Stimulated activated CD4-positive, alpha-beta T cell treated with anti-CD3 and anti-CD28 coated beads, Interleukin-2, amount 100 ng/mL, for 48 hours (primary cell): ENCODE data around the gene PIGK.
"Not testable (repeated sequence)": the region's sequence is repeated elsewhere in the genome, so short reads cannot be mapped to it uniquely, and the experiment has no call there.

Experiments used
- DNase-seq, 2 donors: peaks; one replicate each; pipeline ENCODE4 v3.0.0-alpha.2; 2020

The PIGK gene

DNA sequence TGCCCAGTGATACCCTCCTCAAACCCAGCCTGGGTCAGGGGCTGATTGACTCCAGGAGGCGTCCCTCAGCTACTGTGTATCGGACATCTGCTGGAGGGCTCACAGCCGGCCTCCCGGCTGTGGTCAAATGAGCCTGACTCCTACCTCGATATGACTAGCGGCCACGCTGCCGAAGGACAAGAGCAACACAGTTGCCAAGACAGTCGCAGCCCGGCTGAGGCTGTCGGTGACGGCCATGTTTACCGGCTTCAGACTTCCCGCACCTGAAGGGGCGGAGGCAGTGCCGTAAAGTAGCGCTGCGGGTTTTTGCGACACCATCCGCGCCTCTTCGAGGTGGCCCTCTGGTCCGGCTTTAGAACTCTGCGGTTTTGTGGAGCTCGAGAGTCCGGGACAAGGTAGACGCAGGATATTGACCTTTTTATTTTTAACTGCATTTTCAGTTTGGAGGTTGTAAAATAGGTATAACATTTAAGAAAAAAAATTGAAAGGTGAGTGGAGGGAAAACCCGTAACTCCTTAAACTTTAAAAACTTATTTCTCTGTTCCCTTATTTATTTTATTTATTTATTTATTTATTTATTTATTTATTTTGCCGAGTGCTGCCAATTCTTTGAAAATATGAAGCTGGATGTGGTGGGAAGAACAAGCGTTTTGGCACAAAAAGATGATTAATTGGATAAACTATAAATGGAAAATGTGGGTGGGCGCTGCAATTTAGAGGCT is at the start of gene PIGK:
PIGK (minus strand) TSS at position 265 of the 722 bp plus-strand sequence; CDS start at position 237, 28 bp downstream.
- peak; percentile 84 for DNase-seq

DNA sequence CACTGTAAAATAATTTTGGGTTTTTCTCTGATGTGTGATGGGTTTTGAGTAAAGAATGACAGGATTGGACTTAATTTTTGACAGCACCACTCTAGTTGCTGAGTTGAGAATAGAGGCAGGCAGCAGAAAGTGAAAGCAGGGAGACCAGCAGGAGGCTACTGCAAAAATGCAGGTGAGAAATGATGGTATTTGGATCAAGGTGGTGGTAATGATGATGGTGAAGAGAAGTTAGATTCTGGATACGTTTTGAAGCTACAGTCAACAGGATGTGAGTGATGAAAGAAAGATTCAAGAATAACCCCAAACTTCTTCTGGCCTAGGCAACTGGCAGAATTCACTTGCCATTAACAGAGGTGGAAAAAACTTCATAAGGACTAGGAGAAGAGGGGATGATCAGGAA is 47.8 kb upstream of the PIGK start:
- DNase-seq: no peak

DNA sequence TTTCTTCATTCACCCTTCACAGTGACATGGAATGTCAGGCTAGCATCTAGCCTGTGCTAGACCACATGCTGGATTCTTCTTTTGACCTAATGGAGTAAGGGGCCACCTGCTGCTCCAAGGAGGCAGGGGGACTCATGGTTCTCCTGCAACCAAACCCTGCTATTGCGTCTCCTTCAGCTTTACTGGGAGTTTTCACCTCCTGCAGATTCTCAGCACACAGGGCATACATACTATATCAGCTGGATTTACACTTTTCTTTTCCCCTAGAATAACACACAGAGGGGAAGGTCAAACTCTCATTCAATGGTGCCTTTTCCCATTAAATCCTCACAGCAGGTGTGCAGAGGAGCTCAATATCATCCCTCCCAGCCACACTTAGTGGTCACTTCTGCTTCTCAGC is 46.0 kb upstream of the PIGK start:
- DNase-seq: no peak

DNA sequence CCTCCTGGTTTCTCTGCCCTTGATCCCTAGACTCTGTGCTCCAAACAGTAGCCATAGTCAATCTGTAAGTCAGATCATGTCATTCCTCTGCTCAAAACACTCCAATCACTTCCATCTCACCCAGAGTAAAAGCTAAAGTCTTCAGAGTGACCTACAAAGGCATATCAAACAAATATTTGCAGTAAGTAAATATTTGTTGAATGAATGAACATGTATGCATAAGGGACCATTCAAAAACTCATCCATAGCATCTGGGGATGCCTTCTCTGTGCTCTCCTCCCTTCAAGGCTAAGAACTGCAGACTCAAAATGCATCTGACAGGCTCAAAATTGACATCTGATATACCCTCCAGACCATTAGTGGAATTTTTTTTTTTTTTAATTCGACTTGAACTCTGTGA is 44.5 kb upstream of the PIGK start:
- DNase-seq: no peak

DNA sequence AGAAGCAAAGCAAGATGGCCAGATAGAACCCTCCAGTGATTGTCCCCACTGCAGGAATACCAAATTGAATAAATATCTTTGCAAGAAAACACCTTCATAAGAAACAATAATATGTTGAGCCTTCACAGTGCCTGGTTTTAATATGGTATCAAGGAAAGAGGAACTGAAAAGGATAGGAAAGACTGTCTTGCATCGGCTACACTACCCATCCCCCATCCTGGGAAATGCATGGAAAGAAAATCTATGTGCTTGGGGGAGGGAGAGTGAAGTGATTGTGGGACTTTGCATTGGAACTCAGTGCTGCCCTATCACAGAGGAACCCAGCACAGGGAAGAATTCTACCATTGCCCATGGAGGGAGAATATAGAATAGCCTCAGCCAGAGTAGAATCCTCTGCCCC is 34.0 kb upstream of the PIGK start:
- no peak for DNase-seq

DNA sequence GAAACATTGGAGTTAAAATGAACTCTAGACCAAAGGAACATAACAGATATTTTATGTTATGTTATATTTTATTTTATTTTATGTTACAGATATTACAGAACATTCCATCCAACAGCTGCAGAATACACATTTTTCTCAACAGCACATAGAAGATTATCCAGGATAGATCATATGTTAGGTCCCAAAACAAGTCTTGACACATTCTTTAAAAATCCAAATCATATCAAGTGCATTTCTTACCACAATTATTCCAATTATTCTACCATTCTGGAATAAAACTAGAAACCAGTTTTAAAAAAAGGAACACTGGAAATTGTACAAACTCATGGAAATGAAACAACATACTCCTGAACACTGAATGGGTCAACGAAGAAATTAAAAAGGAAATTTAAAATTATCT is 30.9 kb upstream of the PIGK start:
- no peak for DNase-seq

DNA sequence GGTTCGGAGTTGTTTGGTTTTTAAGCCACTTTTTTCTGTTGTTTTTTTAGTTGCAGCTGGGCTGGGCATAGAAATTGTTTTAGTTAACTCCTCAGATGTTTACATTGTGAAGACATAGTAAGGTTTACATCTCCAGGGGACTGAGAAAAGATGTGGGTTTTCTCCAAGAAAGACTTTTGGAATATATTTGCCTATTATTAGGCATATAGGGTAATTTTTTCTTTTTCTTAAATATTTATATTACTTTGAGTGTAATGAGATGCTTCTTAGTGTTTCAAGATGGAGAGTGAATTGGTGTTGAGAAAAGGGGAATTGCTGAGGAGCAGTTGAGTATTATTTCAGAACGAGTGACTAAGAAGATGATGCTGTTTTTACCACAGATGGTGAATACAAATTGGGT is 26.6 kb upstream of the PIGK start:
- DNase-seq: no peak

DNA sequence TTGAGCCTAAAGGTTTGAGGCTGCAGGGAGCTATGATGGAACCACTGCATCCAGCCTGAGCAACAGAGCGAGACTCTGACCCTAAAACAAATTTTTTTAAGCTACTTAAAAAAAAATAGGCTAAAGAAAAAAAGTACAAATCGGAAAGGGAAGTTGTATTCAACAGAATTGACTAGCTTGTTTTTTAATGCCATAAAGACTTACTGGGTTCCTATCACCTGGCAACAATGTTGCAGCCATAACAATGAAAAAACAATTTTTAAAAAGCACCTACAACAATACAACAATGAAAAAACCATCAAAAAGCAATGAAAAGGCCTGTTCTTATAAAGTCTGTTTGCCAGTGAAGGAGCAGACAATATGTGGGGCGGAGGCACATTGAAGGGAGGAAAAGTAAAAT is 20.1 kb upstream of the PIGK start:
- DNase-seq: no peak

DNA sequence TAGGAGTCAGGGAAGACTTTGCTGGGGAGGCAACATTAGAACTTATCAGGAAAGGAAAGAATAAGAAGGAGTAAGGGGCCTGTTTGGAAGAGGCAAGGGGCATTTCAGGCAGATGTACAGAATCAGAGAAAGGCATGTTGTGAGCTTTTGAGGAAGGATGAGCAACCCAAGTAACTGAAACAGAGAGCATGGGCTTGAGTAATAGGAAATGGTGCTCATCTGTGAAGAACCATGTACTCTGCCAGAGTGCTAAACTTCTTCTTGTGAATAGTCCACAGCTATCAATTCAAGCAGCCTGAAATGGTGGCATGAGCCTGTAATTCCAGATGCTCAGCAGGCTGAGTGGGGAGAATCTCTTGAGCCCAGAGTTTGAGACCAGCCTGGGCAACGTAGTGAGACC is 19.2 kb upstream of the PIGK start:
- no peak for DNase-seq

DNA sequence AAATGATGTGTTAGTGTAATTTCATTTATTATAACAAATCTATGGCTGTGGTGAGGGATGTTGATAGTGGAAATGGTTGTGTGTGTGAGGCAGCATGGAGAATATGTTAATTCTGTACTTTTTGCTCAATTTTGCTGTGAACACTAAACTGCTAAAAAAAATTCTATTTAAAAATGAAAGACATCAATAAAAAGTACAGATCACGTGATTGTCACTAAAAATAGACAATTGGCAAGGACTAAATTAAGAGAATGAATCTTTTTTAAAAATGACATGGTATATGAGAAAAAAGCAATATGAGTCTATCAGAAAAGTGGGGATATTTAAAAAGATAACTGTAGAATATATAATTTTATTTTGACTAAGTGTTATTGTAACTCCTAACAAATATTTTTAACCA is 15.7 kb upstream of the PIGK start:
- DNase-seq: no peak

DNA sequence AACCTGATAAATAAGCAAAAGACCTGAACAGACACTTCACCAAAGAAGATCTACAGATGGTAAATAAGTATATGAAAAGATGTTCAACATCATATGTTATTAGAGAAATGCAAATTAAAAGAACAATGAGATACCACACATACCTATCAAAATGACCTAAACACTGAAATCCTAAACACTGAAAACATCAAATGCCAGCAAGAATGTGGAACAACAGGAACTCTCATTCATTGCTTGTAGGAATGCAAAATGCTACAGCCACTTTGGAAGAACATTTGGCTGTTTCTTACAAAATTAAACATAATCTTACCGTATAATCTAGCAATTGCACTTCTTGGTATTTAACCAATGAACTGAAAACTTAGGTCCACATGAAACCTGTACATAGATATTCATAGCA is 14.9 kb upstream of the PIGK start:
- DNase-seq: no peak

DNA sequence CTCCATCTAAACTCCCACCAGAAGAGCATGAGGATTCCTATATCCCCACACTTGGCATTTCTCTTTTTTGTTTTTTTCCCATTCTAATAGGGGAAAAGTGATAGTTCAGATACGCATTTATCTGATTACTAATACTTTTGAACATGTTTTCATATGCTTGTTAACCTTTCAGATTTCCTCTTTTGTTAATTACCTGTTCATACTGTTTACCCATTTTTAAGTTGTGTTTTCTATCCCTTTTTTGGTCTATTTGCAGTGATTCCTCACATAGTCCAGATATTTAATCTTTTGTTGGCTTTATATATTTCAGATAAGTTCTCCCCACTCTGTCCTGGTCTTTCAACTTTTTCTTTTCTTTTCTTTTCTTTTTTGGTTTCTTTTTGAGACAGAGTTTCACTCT is 13.6 kb upstream of the PIGK start:
- DNase-seq: no peak

DNA sequence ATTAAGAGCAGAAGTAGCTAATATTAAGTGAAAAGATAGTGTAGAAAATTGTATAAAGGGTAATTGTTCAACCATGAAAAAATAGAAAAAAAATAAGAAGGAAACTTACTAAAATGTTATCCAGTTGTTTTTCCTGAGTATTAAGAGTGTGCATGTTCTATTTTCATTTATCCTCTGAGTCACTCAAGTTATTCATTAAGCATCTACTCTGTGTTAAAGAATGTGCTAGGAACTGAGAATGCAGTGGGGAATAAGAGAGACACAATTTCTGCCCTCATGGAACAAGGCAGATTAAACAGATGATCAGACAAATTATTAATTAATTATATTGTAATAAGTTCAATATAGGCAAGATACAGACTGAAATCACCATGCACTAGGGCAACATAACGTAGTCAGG is 10.8 kb upstream of the PIGK start:
- no peak for DNase-seq

DNA sequence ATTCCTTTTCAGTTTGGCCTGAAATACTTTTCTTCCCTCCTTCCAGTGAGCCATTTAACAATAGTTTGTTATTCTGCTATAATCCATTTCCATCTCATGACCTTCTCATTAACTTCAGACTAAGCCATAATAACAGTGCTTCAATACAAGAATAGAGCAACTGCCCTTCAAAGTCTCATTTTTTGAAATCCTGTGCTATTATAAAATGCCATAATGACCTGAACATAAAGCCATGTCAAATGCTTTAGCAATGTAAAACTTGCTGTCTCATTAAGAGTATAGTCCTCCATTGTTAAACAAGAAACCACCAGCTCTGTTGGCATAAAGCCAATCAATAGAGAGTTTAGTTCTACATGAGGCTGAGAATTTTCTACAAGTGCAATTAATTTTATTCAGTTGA is 9.6 kb upstream of the PIGK start:
- no peak for DNase-seq

DNA sequence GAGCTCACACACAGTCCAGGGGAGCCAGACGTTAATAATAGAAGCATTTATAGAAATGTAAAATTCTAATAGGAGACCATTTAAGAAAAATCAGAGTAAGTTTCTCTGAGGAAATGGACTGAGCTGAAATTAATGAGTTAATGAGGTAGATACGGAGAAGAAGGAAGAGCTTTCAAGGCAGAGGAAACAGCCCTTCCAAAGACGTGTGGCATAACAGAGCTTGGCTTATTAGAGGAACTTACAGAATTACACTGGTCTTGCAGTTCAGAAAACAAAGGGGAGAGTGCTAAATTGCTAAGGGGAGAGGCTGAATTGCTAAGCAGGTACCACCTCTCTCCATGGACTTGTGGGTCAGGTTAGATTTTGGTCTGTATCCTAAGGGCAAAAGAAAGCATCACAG is 8.2 kb upstream of the PIGK start:
- DNase-seq: no peak

DNA sequence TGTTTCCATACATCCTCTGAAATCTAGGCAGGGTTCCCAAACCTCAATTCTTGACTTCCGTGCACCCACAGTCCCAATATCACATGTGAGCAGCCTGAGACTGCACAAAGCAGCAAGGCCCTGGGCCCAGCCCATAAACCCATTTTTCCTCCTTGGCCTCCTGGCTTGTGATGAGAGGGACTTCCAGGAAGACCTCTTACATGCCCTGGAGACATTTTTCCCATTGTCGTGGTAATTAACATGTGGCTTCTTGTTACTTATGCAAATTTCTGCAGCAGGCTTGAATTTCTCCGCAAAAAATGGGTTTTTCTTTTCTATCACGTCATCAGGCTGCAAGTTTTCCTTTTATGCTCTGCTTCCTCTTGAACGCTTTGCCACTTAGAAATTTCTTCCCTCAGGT is 3.3 kb upstream of the PIGK start:
- DNase-seq: no peak

DNA sequence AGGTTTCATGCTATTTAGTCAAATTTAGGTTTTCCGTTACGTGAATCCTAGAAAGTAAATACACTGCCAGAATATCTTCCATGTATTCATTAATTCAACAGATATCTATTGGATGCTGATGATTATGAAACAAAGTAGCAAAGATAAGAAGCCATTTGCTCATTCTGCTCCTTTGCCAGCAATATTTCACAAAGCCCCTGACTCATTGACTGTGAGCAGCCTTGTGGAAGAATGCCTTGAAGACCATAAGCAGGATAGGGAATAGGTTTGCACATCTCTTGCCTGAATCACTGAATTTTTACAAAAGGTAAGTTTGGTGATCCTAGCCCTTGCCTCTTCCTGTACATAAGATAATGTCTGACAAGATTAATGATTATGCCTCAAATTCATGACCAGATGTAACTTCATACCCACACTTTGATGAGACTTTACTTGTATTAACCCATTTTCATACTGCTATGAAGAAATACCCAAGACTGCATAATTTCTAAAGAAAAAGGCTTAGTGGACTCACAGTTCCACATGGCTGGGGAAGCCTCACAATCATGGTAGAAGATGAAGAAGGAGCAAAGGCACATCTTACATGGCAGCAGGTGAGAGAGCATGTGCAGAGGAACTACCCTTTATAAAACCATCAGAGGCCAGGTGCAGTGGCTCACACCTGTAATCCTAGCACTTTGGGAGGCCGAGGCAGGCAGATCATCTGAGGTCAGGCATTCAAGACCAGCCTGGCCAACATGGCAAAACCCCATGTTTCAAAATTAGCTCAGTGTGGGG is 1.6 kb upstream of the PIGK start:
- no peak for DNase-seq

DNA sequence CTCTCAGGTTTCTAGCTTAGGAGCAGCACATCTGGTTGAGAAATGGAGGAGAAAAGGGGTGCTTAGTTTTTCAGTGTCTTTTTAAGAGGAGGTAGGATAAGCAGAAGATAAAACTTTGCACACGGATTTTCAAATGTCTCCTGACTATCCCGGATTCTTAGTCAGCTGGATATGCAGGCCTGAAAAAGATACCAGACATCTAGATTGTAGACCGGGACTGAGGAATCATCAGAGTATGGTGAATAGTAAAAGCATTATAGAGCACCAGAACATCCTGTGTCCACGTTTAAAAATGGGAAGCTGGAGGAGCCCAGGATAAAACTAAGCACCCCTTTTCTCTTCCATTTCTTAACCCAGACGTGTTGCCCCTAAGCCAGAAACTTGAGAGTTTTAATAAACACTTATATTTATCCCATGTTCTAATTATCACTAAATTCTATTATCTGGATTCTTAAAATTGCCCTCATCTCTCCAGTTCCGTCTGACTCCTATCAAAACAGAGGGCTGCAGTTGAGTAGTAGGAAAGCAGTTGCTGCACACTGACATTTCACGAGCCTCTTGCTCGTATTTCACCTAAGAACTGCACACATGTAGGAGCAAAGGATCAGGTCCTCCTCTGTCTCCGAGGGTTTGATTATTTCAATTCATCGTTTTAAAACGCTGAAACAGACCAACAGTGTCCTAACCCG is 609 bp downstream of the PIGK start:
- peak in 1 of 2 donors; percentile 2 for DNase-seq

DNA sequence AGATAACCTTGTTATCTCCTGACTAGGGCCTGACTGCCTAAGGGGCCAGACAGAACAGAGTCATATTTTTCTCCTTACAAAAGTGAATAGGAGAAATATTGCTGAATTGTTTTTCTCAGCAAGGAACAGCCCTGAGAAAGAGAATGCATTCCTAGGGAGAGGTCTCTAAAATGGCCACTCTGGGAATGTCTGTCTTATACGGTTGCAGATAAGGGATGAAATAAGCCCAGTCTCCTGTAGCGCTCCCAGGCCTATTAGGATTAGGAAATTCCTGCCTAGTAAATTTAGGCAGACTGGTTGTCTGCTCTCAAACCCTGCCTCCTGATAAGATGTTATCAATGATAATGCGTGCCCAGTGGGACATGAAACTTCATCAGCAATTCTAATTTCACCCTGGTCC is 15.2 kb downstream of the PIGK start:
- not testable (repeated sequence) for DNase-seq

DNA sequence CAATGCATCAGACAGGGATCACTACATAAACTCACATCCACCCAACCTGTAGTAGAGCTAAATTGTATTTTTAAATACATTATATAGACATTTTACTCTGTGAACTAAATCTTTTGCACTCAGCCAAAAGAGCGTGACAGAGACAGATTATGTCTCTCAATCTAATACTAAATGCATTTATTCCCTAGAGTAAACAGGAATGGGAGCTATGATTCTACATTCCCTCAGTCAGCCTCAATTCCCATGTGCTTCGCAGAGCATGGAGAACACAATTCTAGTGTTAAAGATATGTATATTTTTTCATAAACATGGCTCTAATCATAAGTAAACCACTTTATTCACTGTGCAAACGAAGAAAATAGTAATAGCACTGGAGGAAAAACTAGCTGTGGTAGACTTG is 16.5 kb downstream of the PIGK start:
- DNase-seq: no peak

DNA sequence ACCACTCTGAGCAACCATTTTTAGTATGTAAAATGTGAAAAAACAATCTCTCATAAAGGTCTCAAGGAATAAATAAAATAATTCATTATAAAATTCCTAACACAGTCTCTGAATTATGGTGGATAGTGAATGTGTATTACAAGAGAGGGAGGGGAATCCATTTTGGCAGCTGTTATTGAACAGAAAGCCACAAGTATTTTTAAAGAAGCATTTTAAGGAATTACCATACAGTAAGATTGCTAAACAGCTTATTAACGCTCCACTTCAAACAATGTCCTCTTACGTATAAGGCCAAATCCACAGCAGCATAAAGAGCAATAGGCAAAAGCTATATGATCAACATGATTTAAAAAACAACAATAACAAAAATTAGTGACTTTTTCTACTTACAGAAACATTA is 18.4 kb downstream of the PIGK start:
- DNase-seq: no peak

DNA sequence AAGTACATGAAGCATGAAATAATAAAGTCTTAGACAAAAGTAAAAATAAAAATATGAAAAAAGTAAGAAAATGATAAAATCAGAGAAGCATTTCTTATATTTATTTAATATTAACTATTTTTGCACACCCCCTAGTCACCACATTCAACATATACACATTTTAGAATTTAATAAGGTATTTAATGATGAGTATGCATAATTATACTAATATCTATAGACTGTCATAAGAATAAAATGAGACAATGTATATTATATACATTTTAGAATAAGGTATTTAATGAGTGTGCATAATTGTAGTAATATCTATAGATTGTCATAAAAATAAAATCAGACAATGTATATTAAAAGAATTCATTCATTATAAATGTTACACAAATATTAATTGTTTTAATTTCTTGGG is 18.9 kb downstream of the PIGK start:
- no peak for DNase-seq

DNA sequence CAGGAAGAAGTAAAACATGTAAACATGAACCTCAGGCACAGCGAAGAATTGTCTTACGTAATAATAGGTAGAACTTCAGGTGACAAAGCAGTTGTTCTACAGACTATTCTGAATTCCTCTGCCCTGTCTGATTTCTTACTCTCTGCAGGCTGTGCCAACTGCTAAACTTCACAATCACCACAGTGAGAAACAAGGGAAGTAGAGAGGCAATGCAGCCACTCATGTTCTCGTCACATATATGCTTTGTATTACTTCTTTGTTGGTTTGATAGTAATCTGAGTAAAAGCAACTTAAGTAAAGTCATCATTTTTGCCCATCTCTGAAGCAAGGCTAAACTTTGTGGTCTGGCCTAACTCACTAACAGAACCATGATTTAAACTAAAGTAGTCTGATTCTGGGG is 21.9 kb downstream of the PIGK start:
- DNase-seq: no peak

DNA sequence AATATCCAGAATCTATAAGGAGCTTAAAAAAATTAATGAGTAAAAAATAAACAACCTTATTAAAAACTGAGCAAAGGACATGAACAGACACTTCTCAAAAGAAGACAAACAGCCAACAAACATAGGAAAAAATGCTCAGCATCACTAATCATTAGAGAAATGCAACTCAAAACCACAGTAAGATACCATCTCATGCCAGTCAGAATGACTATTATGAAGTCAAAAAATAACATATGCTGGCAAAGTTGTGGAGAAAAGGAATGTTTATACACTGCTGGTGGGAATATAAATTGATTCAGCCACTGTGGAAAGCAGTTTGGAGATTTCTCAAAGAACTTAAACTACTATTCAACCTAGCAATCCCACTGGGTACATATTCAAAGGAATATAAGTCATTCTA is 25.3 kb downstream of the PIGK start:
- no peak for DNase-seq
